Activated CD8-positive, alpha-beta T cell treated with anti-CD3 and anti-CD28 coated beads, Interleukin-2, amount 10 ng/mL, durations not matched to agents 7 days and 5 days (primary cell): ENCODE results near the gene DNAH2. TPM values are rescaled to one million over a fixed set of nuclear protein-coding genes. Genes with fewer than 3 reads are reported as not detected.

Experiments
- ATAC-seq: fragments of 150-1000 bp; cut with Tn5 transposase; one replicate; pipeline ENCODE4 v1.10.0; 2021; ENCODE audit warnings: moderate library complexity
- CTCF ChIA-PET: fragments of 350-600 bp; sonication (Branson Sonifier 250); formaldehyde crosslinking; loops from one replicate; lab custom pipeline; 2021; ENCODE audit warnings: antibody characterized with exemption; lab: Charles Lee
- POLR2A ChIA-PET: fragments of 350-600 bp; sonication (Branson Sonifier 250); formaldehyde crosslinking; loops from one replicate; lab custom pipeline; 2021; ENCODE audit warnings: antibody characterized with exemption; lab: Charles Lee
- DNase-seq: peaks from one replicate; pipeline ENCODE4 v3.0.0-alpha.2; 2020
- H3K27ac Mint-ChIP-seq: one replicate; pipeline ENCODE4 v1.8.0; 2021; ENCODE audit warnings: mild to moderate bottlenecking, mixed read lengths
- H3K27me3 Mint-ChIP-seq: one replicate; pipeline ENCODE4 v1.8.0; 2021; ENCODE audit warnings: low read depth, mixed read lengths
- H3K36me3 Mint-ChIP-seq: one replicate; pipeline ENCODE4 v1.8.0; 2021; ENCODE audit warnings: low read depth, mixed read lengths
- H3K4me1 Mint-ChIP-seq: one replicate; pipeline ENCODE4 v1.8.0; 2021; ENCODE audit warnings: low read depth, mixed read lengths
- H3K4me3 Mint-ChIP-seq: one replicate; pipeline ENCODE4 v1.8.0; 2021; ENCODE audit warnings: mild to moderate bottlenecking, mixed read lengths
- H3K9me3 Mint-ChIP-seq: one replicate; pipeline ENCODE4 v1.8.0; 2022; ENCODE audit warnings: mixed read lengths; ENCODE audit not compliant: insufficient read depth
- total RNA-seq, 2 experiments: library from RNA; stranded (reverse); gene quantifications; one replicate each; pipeline ENCODE4 v1.2.3, GENCODE V29; 2021

DNAH2 gene
- not detected for total RNA-seq

- Mint-ChIP-seq H3K36me3 (no peaks in the 10 kb centered on the region), H3K27me3 (peaks cover 61% of the 10 kb centered on the region), H3K4me3 (peak within 1 kb of the TSS; percentile 82), H3K27ac (peak within 1 kb of the TSS; percentile 62), H3K4me1 (peaks cover 44% of the 10 kb centered on the region), H3K9me3 (no peaks in the 10 kb centered on the region)
- ATAC-seq: peak; percentile 83
- ChIA-PET POLR2A (interaction anchor here (1.2 to 1.5 kb wide), 3 partner anchors 14 to 140 kb away, joined by 3 to 8 read pairs (median 3); partner anchors contain the start of genes NAA38 and TP53), CTCF (interaction anchor here (1.0 to 4.3 kb wide), 4 partner anchors 11 to 117 kb away, joined by 3 to 25 read pairs (median 3); partner anchors contain the start of genes KDM6B, TP53 and WRAP53)
- DNase-seq: peak; percentile 76
These were observed at the start of gene DNAH2 for GRCh38 chr17:7716901-7717755. DNAH2 (plus strand) TSS chr17:7717744; CDS start chr17:7719735, 1,991 bp downstream.

- DNase-seq (no peak), ATAC-seq (no peak)
- no peaks in the 10 kb centered on the region for H3K4me1 Mint-ChIP-seq
- no peak overlapping the region for H3K27ac Mint-ChIP-seq
- ChIA-PET POLR2A (interaction anchor here (2.9 kb wide), 1 partner anchor 18 kb away, joined by 10 read pairs; the partner anchor contains the start of gene TP53), CTCF (no interaction called here)
- no peak overlapping the region for H3K4me3 Mint-ChIP-seq
- no peaks in the 10 kb centered on the region for H3K27me3 Mint-ChIP-seq
- peaks cover 4% of the 10 kb centered on the region for H3K9me3 Mint-ChIP-seq
- H3K36me3 Mint-ChIP-seq: peaks cover 32% of the 10 kb centered on the region
These were observed 49.1 kb upstream of the DNAH2 start for GRCh38 chr17:7668482-7668881.

- no peaks in the 10 kb centered on the region for H3K4me1 Mint-ChIP-seq
- H3K4me3 Mint-ChIP-seq: no peak overlapping the region
- no peak for ATAC-seq
- POLR2A ChIA-PET: interaction anchor here (1.4 kb wide), 1 partner anchor 14 kb away, joined by 8 read pairs; the partner anchor contains the start of gene TP53
- DNase-seq: peak; percentile 59
- peaks cover 11% of the 10 kb centered on the region for H3K9me3 Mint-ChIP-seq
- no peak overlapping the region for H3K27ac Mint-ChIP-seq
- H3K36me3 Mint-ChIP-seq: peaks cover 57% of the 10 kb centered on the region
- H3K27me3 Mint-ChIP-seq: no peaks in the 10 kb centered on the region
- CTCF ChIA-PET: interaction anchor here (0.8 to 4.4 kb wide), 9 partner anchors 11 to 89 kb away, joined by 3 to 43 read pairs (median 5); partner anchors contain the start of genes MPDU1, SAT2, TP53 and WRAP53
These were observed 44.3 kb upstream of the DNAH2 start for GRCh38 chr17:7673239-7673638.

GRCh38 chr17:7674934-7675333, 42.6 kb upstream of the DNAH2 start:
- Mint-ChIP-seq H3K36me3 (peaks cover 56% of the 10 kb centered on the region), H3K27ac (no peak overlapping the region), H3K27me3 (no peaks in the 10 kb centered on the region), H3K4me3 (no peak overlapping the region), H3K9me3 (peaks cover 11% of the 10 kb centered on the region), H3K4me1 (no peaks in the 10 kb centered on the region)
- DNase-seq (no peak), ATAC-seq (no peak)
- CTCF ChIA-PET: interaction anchor here (4.4 kb wide), 1 partner anchor 13 kb away, joined by 43 read pairs; the partner anchor contains the start of genes TP53 and WRAP53
- POLR2A ChIA-PET: interaction anchor here (0.6 to 3.6 kb wide), 2 partner anchors 12 to 148 kb away, joined by 8 to 21 read pairs; partner anchors contain the start of gene TP53

- DNase-seq (no peak), ATAC-seq (no peak)
- Mint-ChIP-seq H3K36me3 (peaks cover 46% of the 10 kb centered on the region), H3K4me1 (no peaks in the 10 kb centered on the region), H3K27ac (no peak overlapping the region), H3K4me3 (no peak overlapping the region), H3K9me3 (peaks cover 11% of the 10 kb centered on the region), H3K27me3 (no peaks in the 10 kb centered on the region)
- POLR2A ChIA-PET: interaction anchor here (3.6 kb wide), 1 partner anchor 10 kb away, joined by 21 read pairs; the partner anchor contains the start of gene TP53
- CTCF ChIA-PET: interaction anchor here (1.0 to 1.4 kb wide), 2 partner anchors 11 to 44 kb away, joined by 3 to 4 read pairs; no protein-coding TSS in a partner anchor
These were observed 41.0 kb upstream of the DNAH2 start for GRCh38 chr17:7676533-7676932.

- ChIA-PET CTCF (interaction anchor here (1.0 to 1.4 kb wide), 2 partner anchors 10 to 45 kb away, joined by 3 to 4 read pairs; no protein-coding TSS in a partner anchor), POLR2A (interaction anchor here (0.9 to 3.6 kb wide), 2 partner anchors 9 to 62 kb away, joined by 3 to 21 read pairs; partner anchors contain the start of genes FXR2 and TP53)
- no peak overlapping the region for H3K4me3 Mint-ChIP-seq
- H3K27ac Mint-ChIP-seq: no peak overlapping the region
- peaks cover 11% of the 10 kb centered on the region for H3K9me3 Mint-ChIP-seq
- H3K36me3 Mint-ChIP-seq: peaks cover 44% of the 10 kb centered on the region
- no peak for ATAC-seq
- no peaks in the 10 kb centered on the region for H3K4me1 Mint-ChIP-seq
- no peaks in the 10 kb centered on the region for H3K27me3 Mint-ChIP-seq
- DNase-seq: no peak
These were observed 40.0 kb upstream of the DNAH2 start for GRCh38 chr17:7677388-7678067.

- Mint-ChIP-seq H3K27ac (peak overlapping the region; percentile 100), H3K27me3 (no peaks in the 10 kb centered on the region), H3K4me1 (peaks cover 33% of the 10 kb centered on the region), H3K9me3 (no peaks in the 10 kb centered on the region), H3K4me3 (peak overlapping the region; percentile 98), H3K36me3 (peaks cover 28% of the 10 kb centered on the region)
- DNase-seq: no peak
- ChIA-PET POLR2A (interaction anchor here (0.7 to 5.3 kb wide), 9 partner anchors 8 to 247 kb away, joined by 3 to 101 read pairs (median 5); partner anchors contain the start of genes CD68, CNTROB, MPDU1 and SAT2), CTCF (interaction anchor here (0.6 to 7.2 kb wide), 7 partner anchors 12 to 406 kb away, joined by 3 to 129 read pairs (median 36); partner anchors contain the start of genes SAT2, SENP3, SHBG and TMEM102)
- no peak for ATAC-seq
These were observed 32.6 kb upstream of the DNAH2 start for GRCh38 chr17:7684851-7685532.

GRCh38 chr17:7685533-7686221, 31.9 kb upstream of the DNAH2 start:
- H3K27me3 Mint-ChIP-seq: no peaks in the 10 kb centered on the region
- ChIA-PET POLR2A (interaction anchor here (0.6 to 5.3 kb wide), 36 partner anchors 9 to 488 kb away, joined by 3 to 101 read pairs (median 6); partner anchors contain the start of genes ACAP1, ATP1B2, CD68 and CNTROB), CTCF (interaction anchor here (0.6 to 7.2 kb wide), 18 partner anchors 12 to 465 kb away, joined by 3 to 129 read pairs (median 22); partner anchors contain the start of genes ACADVL, ACAP1, FXR2 and MPDU1)
- H3K4me1 Mint-ChIP-seq: peaks cover 38% of the 10 kb centered on the region
- ATAC-seq (peak; percentile 62), DNase-seq (peak; percentile 94)
- peaks cover 31% of the 10 kb centered on the region for H3K36me3 Mint-ChIP-seq
- no peaks in the 10 kb centered on the region for H3K9me3 Mint-ChIP-seq
- H3K27ac Mint-ChIP-seq: peak overlapping the region; percentile 100
- H3K4me3 Mint-ChIP-seq: peak overlapping the region; percentile 98

GRCh38 chr17:7686222-7687071, 31.1 kb upstream of the DNAH2 start:
- Mint-ChIP-seq H3K36me3 (peaks cover 33% of the 10 kb centered on the region), H3K4me1 (peaks cover 38% of the 10 kb centered on the region)
- POLR2A ChIA-PET: interaction anchor here (0.6 to 5.3 kb wide), 51 partner anchors 10 to 562 kb away, joined by 3 to 101 read pairs (median 5); partner anchors contain the start of genes ACAP1, ATP1B2, CD68 and CNTROB

More at GRCh38 chr17:7686222-7687071, 31.1 kb upstream of the DNAH2 start:
- Mint-ChIP-seq H3K9me3 (no peaks in the 10 kb centered on the region), H3K27me3 (no peaks in the 10 kb centered on the region), H3K27ac (peak overlapping the region; percentile 100), H3K4me3 (peak overlapping the region; percentile 98)
- DNase-seq (peak; percentile 88), ATAC-seq (peak; percentile 45)
- CTCF ChIA-PET: interaction anchor here (0.7 to 7.2 kb wide), 41 partner anchors 8 to 1060 kb away, joined by 3 to 129 read pairs (median 7); partner anchors contain the start of genes ACADVL, ACAP1, ATP1B2 and DNAH2
